DMS114 treated with DMSO at 0.1 percent for 48 hours (cell line): Measurements from ENCODE around the gene ARHGEF12.

ENCODE experiments used
- DNase-seq: peaks from one replicate; lab custom pipeline; 2025; ENCODE audit not compliant: unreplicated experiment; lab: John Stamatoyannopoulos, UW

ARHGEF12 gene

GRCh38 chr11:120529214-120529613 is 193.0 kb downstream of the ARHGEF12 start:
- no peak for DNase-seq

- no peak for DNase-seq
Observed at GRCh38 chr11:120529911-120530310, 193.7 kb downstream of the ARHGEF12 start.

GRCh38 chr11:120532082-120532831 is 196.0 kb downstream of the ARHGEF12 start:
- DNase-seq = no peak

GRCh38 chr11:120532832-120533196 is 196.6 kb downstream of the ARHGEF12 start:
- no peak for DNase-seq

GRCh38 chr11:120536091-120536796 is 200.0 kb downstream of the ARHGEF12 start:
- no peak for DNase-seq

GRCh38 chr11:120536797-120537169 is 200.6 kb downstream of the ARHGEF12 start:
- DNase-seq = no peak

GRCh38 chr11:120537996-120538395 is 201.8 kb downstream of the ARHGEF12 start:
- DNase-seq = no peak

GRCh38 chr11:120538707-120539106 is 202.5 kb downstream of the ARHGEF12 start:
- DNase-seq = no peak
